ENCODE data around the gene PEF1.

GRCh38 chr1:31617218-31617915 lies 27.3 kb downstream of the PEF1 start, which contains the start of gene HCRTR1:
- TF ChIP-seq CTCF (IDR thresholded peaks at IDR 0.05; ENCODE audit: low read depth, low read length) (no peak), EZH2phosphoT487 (IDR thresholded peaks at IDR 0.05; ENCODE audit: low read depth) (no peak)
